H1 (cell line): ENCODE data around the gene HMGN1. TPM values are rescaled to one million over a fixed set of nuclear protein-coding genes. Genes with fewer than 3 reads are reported as not detected.

Experiments
- BACH1 ChIP-seq: IDR thresholded peaks from 2 replicates; pipeline ENCODE4 v1.6.1; 2012; ENCODE audit warnings: low read length, improper control_type of control experiment
- CEBPB ChIP-seq: IDR thresholded peaks from 2 replicates; pipeline ENCODE4 v1.6.1; 2012; ENCODE audit warnings: low read depth, low read length
- FOSL1 ChIP-seq: IDR thresholded peaks from 2 replicates; pipeline ENCODE4 v1.6.1; 2011; ENCODE audit warnings: mild to moderate bottlenecking, low read depth, low read length, moderate library complexity; ENCODE audit not compliant: insufficient read depth
- GABPA ChIP-seq: IDR thresholded peaks from 2 replicates; pipeline ENCODE4 v1.6.1; 2011; ENCODE audit warnings: mild to moderate bottlenecking, low read length, moderate library complexity, borderline replicate concordance; ENCODE audit not compliant: insufficient read depth
- KDM1A ChIP-seq: fragments of 200-600, 300-600 bp; sonication (generic); IDR thresholded peaks from 2 replicates; pipeline ENCODE4 v1.7.1; 2016; ENCODE audit warnings: mild to moderate bottlenecking, low read length, borderline replicate concordance
- KDM4A ChIP-seq: IDR thresholded peaks from one replicate; pipeline ENCODE4 v1.7.1; 2012; ENCODE audit warnings: low read depth, mild to moderate bottlenecking, moderate library complexity, low read length, inconsistent platforms; ENCODE audit not compliant: severe bottlenecking
- KDM5A ChIP-seq: fragments of 200-600 bp; IDR thresholded peaks from 2 replicates; pipeline ENCODE4 v1.7.1; 2012; ENCODE audit warnings: mild to moderate bottlenecking, low read length, inconsistent platforms, mixed read lengths
- PHF8 ChIP-seq: fragments of 200-600 bp; sonication (generic); conservative IDR thresholded peaks from 2 replicates; pipeline ENCODE4 v1.7.1; 2012; ENCODE audit warnings: low read depth, mild to moderate bottlenecking, inconsistent platforms, low read length, moderate library complexity
- POLR2AphosphoS5 ChIP-seq: IDR thresholded peaks from 2 replicates; pipeline ENCODE4 v1.6.1; 2011; ENCODE audit warnings: low read depth, low read length
- RAD21 ChIP-seq, 2 experiments: IDR thresholded peaks in 1 of 2; conservative IDR thresholded peaks in 1 of 2; 2 replicates each; pipeline ENCODE4 v1.6.1; 2011; ENCODE audit warnings: low read depth in 2 of 2, low read length in 2 of 2, improper control_type of control experiment in 1 of 2, inconsistent platforms in 1 of 2, mild to moderate bottlenecking in 1 of 2, moderate library complexity in 1 of 2
- SUZ12 ChIP-seq: fragments of 200-600 bp; sonication (generic); IDR thresholded peaks from 2 replicates; pipeline ENCODE4 v1.6.1; 2012; ENCODE audit warnings: mild to moderate bottlenecking, inconsistent platforms, low read length, moderate library complexity, mixed read lengths
- TAF1 ChIP-seq: IDR thresholded peaks from 2 replicates; pipeline ENCODE4 v1.6.1; 2011; ENCODE audit warnings: mild to moderate bottlenecking, low read depth, low read length
- TBP ChIP-seq: IDR thresholded peaks from 2 replicates; pipeline ENCODE4 v1.6.1; 2011; ENCODE audit warnings: low read depth, low read length, improper control_type of control experiment
- polyA plus RNA-seq, 7 experiments: library from polyadenylated mRNA; depleted of rRNA in 3 of 7; stranded (reverse) in 5 of 7; unstranded in 2 of 7; fragments of >200 nt in 5 of 7; fragments of 200-250 nt in 2 of 7; gene quantifications; 1 replicate in 5 of 7; 2 replicates in 1 of 7; 4 replicates in 1 of 7; pipeline versions ENCODE4 v1.2.1 to v1.2.3, GENCODE V29; 2011 to 2013; ENCODE audit warnings: missing spikeins in 2 of 7, mixed read lengths in 2 of 7
- total RNA-seq: library from RNA; stranded (reverse); fragmentation: NEBNext Ultra II Directional; extraction: Animal tissue kit (Norgen Biotek cat#: 25700); gene quantifications from 2 replicates; pipeline ENCODE4 v1.2.1, GENCODE V29; 2021
- TF ChIP-seq, protein P1 (sequence below): IDR thresholded peaks from 2 replicates; pipeline ENCODE4 v1.6.1; 2011; ENCODE audit warnings: low read length, improper control_type of control experiment

Gene HMGN1
- total and polyA plus RNA-seq, 2 of the 8 experiments (the other 6 are each of a cell fraction or from before 2014, with no cell fraction given) = 279 to 505 TPM

DNA sequence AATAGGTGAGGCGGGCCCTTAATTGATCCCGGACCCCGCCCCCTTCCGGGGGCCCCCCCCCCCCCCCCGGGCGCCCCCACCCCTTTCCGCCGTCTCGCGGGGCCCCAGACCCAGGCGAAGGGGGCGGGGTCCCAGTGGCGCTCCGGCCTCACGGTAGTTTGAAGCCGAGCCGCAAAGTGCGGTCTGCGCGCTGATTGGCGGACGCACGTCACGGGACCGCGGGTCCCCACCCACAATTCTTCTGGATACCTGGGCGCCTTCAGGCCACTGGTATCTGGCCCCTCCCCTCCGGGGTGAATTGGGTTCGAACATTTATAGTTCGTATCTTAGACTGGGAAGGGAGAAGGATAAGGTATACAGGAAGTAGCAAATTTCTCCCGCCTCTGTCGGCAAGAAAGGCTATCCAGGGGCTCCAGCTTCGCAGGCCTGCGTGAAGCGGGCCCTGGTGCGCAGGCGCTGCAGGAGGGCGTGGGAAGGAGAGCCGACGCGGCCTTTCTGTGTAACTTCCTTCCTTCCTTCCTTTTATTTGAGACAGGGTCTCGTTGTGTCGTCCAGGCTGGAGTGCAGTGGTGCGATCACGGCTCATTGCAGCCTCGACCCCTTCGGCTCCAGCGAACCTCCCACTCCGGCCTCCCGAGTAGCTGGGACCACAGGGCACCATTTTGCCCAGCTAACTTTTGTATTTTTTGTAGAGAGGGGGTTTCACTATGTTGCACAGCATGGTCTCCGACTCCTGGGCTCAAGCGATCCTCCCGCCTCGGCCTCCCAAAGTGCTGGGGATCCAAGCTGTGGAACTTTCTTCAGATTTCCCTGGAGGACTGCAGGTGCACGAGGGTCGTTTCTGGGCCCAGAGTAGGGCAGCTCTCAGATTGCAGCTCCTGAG lies 564 bp upstream of the HMGN1 start (continued):
- no peak; the same call in 1 of the 2 replicates for TF ChIP-seq KDM1A
- peak; percentile 44; the same call in 1 of the 2 replicates for TF ChIP-seq PHF8
- TF ChIP-seq POLR2AphosphoS5 = no peak; the same call in 1 of the 2 replicates
- no peak for TF ChIP-seq SUZ12
- 0 out of 2 replicates have a peak, but pooled peaks have one; percentile 47 for TF ChIP-seq TAF1
- TF ChIP-seq, protein P1, sequence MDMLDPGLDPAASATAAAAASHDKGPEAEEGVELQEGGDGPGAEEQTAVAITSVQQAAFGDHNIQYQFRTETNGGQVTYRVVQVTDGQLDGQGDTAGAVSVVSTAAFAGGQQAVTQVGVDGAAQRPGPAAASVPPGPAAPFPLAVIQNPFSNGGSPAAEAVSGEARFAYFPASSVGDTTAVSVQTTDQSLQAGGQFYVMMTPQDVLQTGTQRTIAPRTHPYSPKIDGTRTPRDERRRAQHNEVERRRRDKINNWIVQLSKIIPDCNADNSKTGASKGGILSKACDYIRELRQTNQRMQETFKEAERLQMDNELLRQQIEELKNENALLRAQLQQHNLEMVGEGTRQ = peak; percentile 92
- no peak for TF ChIP-seq FOSL1
- TF ChIP-seq GABPA = no peak
- peak; percentile 36; the same call in 1 of the 2 replicates for TF ChIP-seq TBP
- TF ChIP-seq KDM5A = no peak
- TF ChIP-seq RAD21 (IDR thresholded peaks at IDR 0.05 in 1 of 2, conservative IDR thresholded peaks at IDR 0.05 in 1 of 2; ENCODE audit: low read depth in 2 of 2, low read length in 2 of 2) = no peak
- no peak for TF ChIP-seq CEBPB
- peak; percentile 40; the same call in 1 of the 2 replicates for TF ChIP-seq BACH1
- no peak for TF ChIP-seq KDM4A
